ENCODE measurements around the gene TRIM10. TPM values are rescaled to one million over a fixed set of nuclear protein-coding genes. Genes with fewer than 3 reads are reported as not detected.

TRIM10 gene
- total and polyA plus RNA-seq, 4 donors: 0.29 to 128 (median 0.73) TPM

DNA sequence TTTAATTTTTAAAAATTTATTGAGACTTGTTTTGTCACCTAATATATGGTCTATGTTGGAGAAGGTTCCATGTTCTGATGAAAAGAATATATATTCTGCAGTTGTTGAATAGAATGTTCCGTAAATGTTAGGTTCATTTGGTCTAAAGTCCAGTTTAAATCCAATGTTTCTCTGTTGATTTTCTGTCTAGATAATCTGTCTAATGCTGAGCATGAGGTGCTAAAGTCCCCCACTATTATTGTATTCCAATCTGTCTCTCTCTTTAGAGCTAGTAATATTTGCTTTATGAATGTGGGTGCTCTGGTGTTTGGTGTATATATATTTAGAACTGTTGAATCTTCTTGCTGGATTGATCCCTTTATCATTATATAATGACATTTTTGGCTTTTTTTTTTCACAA lies 17.8 kb upstream of the TRIM10 start:
- Histone ChIP-seq H3K27me3 (ENCODE audit: control insufficient read depth in 4 of 4, insufficient read depth in 4 of 4, low read length in 3 of 4) (no peaks in the 10 kb centered on the region), H3K36me3 (ENCODE audit: control insufficient read depth in 4 of 4, insufficient read depth in 3 of 4, low read depth in 1 of 4, low read length in 3 of 4) (no peaks in the 10 kb centered on the region), H3K4me1 (ENCODE audit: control insufficient read depth in 4 of 4, insufficient read depth in 4 of 4, low read length in 3 of 4) (no peaks in the 10 kb centered on the region), H3K4me3 (ENCODE audit: low read depth in 1 of 3, low read length in 3 of 3) (no peak overlapping the region), H3K9ac (ENCODE audit: low read depth in 1 of 2, low read length in 2 of 2) (no peak overlapping the region), H3K9me3 (ENCODE audit: control insufficient read depth in 4 of 4, low read length in 3 of 4) (no peaks in the 10 kb centered on the region), H3K27ac (ENCODE audit: low read depth in 1 of 2, low read length in 2 of 2) (no peak overlapping the region)
- WGBS: 33% methylated on average over 1 of the region's 1 CpG
- no peak for DNase-seq (ENCODE audit: low spot score)
- peak; percentile 61 to 74 for TF ChIP-seq HNF4A (conservative IDR thresholded peaks at IDR 0.05)
- TF ChIP-seq GABPA (IDR thresholded peaks at IDR 0.05 in 1 of 2, conservative IDR thresholded peaks at IDR 0.05 in 1 of 2): no peak

DNA sequence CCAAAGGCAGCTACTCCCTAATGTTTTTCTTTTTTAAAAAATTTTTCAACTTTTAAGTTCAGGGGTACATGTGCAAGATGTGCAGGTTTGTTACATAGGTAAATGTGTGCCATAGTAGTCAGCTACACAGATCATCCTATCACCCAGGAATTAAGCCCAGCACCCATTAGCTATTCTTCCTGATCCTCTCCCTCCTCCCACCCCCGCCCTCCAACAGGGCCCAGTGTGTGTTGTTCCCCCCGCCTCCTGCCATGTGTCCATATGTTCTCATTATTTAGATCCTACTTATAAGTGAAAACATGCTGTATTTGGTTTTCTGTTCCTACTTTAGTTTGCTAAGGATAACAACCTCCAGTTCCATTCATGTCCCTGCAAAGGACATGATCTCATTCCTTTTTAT lies 14.8 kb upstream of the TRIM10 start:
- Histone ChIP-seq H3K9me3 (ENCODE audit: control insufficient read depth in 4 of 4, low read length in 3 of 4) (no peaks in the 10 kb centered on the region), H3K4me3 (ENCODE audit: low read depth in 1 of 3, low read length in 3 of 3) (no peak overlapping the region), H3K36me3 (ENCODE audit: control insufficient read depth in 4 of 4, insufficient read depth in 3 of 4, low read depth in 1 of 4, low read length in 3 of 4) (peaks cover 0 to 4% (median 0%) of the 10 kb centered on the region in 4 donors), H3K27ac (ENCODE audit: low read depth in 1 of 2, low read length in 2 of 2) (no peak overlapping the region), H3K9ac (ENCODE audit: low read depth in 1 of 2, low read length in 2 of 2) (no peak overlapping the region), H3K27me3 (ENCODE audit: control insufficient read depth in 4 of 4, insufficient read depth in 4 of 4, low read length in 3 of 4) (no peaks in the 10 kb centered on the region), H3K4me1 (ENCODE audit: control insufficient read depth in 4 of 4, insufficient read depth in 4 of 4, low read length in 3 of 4) (no peaks in the 10 kb centered on the region)
- no peak for DNase-seq (ENCODE audit: low spot score)
- 90% methylated on average over 2 of the region's 2 CpGs for WGBS
- TF ChIP-seq FOXA1 (IDR thresholded peaks at IDR 0.05) (no peak), HNF4A (conservative IDR thresholded peaks at IDR 0.05) (no peak), NR2F2 (IDR thresholded peaks at IDR 0.05) (no peak), GABPA (IDR thresholded peaks at IDR 0.05 in 1 of 2, conservative IDR thresholded peaks at IDR 0.05 in 1 of 2) (no peak)
- TF ChIP-seq, protein P1, sequence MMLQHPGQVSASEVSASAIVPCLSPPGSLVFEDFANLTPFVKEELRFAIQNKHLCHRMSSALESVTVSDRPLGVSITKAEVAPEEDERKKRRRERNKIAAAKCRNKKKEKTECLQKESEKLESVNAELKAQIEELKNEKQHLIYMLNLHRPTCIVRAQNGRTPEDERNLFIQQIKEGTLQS (IDR thresholded peaks at IDR 0.05): no peak
- TF ChIP-seq, protein P2, sequence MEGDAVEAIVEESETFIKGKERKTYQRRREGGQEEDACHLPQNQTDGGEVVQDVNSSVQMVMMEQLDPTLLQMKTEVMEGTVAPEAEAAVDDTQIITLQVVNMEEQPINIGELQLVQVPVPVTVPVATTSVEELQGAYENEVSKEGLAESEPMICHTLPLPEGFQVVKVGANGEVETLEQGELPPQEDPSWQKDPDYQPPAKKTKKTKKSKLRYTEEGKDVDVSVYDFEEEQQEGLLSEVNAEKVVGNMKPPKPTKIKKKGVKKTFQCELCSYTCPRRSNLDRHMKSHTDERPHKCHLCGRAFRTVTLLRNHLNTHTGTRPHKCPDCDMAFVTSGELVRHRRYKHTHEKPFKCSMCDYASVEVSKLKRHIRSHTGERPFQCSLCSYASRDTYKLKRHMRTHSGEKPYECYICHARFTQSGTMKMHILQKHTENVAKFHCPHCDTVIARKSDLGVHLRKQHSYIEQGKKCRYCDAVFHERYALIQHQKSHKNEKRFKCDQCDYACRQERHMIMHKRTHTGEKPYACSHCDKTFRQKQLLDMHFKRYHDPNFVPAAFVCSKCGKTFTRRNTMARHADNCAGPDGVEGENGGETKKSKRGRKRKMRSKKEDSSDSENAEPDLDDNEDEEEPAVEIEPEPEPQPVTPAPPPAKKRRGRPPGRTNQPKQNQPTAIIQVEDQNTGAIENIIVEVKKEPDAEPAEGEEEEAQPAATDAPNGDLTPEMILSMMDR (IDR thresholded peaks at IDR 0.05; ENCODE audit: low read depth, low read length, missing input control): no peak

DNA sequence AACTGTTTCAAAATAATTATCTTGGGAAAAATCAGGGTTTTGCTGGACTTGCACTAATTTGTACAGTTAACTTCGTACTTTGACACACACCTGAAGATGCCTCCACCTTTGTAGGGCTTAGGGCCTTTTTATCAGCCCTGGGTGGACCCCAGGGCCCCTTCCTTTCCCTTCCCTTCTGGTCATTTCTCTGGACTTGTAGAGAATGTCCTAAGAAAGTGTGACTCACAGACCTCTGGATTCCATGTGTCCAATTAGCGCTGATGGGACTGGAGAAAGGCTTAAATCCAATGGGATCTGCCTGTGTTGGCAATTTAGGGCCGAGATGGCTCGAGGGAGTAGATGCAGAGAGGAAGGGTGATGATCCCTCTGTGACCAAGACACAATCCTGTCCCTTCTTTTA lies 11.7 kb upstream of the TRIM10 start:
- H3K36me3 ChIP-seq (ENCODE audit: control insufficient read depth in 4 of 4, insufficient read depth in 3 of 4, low read depth in 1 of 4, low read length in 3 of 4): peaks cover 0 to 13% (median 6%) of the 10 kb centered on the region in 4 donors
- no peak overlapping the region for H3K27ac ChIP-seq (ENCODE audit: low read depth in 1 of 2, low read length in 2 of 2)
- no peak overlapping the region for H3K9ac ChIP-seq (ENCODE audit: low read depth in 1 of 2, low read length in 2 of 2)
- no peaks in the 10 kb centered on the region for H3K27me3 ChIP-seq (ENCODE audit: control insufficient read depth in 4 of 4, insufficient read depth in 4 of 4, low read length in 3 of 4)
- WGBS: 87% methylated on average over 4 of the region's 4 CpGs
- H3K4me3 ChIP-seq (ENCODE audit: low read depth in 1 of 3, low read length in 3 of 3): no peak overlapping the region
- no peaks in the 10 kb centered on the region for H3K9me3 ChIP-seq (ENCODE audit: control insufficient read depth in 4 of 4, low read length in 3 of 4)
- DNase-seq (ENCODE audit: low spot score): no peak
- H3K4me1 ChIP-seq (ENCODE audit: control insufficient read depth in 4 of 4, insufficient read depth in 4 of 4, low read length in 3 of 4): no peaks in the 10 kb centered on the region
- no peak for TF ChIP-seq NR2F2 (IDR thresholded peaks at IDR 0.05)
- no peak for TF ChIP-seq EGR1 (IDR thresholded peaks at IDR 0.05; ENCODE audit: low read depth in 2 of 2)
- TF ChIP-seq HNF4G (IDR thresholded peaks at IDR 0.05): no peak
- no peak for TF ChIP-seq FOXA2 (IDR thresholded peaks at IDR 0.05)
- TF ChIP-seq, protein P1 (IDR thresholded peaks at IDR 0.05): no peak
- no peak for TF ChIP-seq RAD21 (IDR thresholded peaks at IDR 0.05)
- TF ChIP-seq, protein P2 (IDR thresholded peaks at IDR 0.05; ENCODE audit: low read depth, low read length, missing input control): no peak
- TF ChIP-seq, protein P3, sequence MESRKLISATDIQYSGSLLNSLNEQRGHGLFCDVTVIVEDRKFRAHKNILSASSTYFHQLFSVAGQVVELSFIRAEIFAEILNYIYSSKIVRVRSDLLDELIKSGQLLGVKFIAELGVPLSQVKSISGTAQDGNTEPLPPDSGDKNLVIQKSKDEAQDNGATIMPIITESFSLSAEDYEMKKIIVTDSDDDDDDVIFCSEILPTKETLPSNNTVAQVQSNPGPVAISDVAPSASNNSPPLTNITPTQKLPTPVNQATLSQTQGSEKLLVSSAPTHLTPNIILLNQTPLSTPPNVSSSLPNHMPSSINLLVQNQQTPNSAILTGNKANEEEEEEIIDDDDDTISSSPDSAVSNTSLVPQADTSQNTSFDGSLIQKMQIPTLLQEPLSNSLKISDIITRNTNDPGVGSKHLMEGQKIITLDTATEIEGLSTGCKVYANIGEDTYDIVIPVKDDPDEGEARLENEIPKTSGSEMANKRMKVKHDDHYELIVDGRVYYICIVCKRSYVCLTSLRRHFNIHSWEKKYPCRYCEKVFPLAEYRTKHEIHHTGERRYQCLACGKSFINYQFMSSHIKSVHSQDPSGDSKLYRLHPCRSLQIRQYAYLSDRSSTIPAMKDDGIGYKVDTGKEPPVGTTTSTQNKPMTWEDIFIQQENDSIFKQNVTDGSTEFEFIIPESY (IDR thresholded peaks at IDR 0.05): no peak
- TF ChIP-seq FOXA1 (IDR thresholded peaks at IDR 0.05): no peak
- no peak for TF ChIP-seq YY1 (IDR thresholded peaks at IDR 0.05)
- no peak for TF ChIP-seq TAF1 (conservative IDR thresholded peaks at IDR 0.05)
- no peak for TF ChIP-seq HNF4A (conservative IDR thresholded peaks at IDR 0.05)
- TF ChIP-seq GABPA (IDR thresholded peaks at IDR 0.05 in 1 of 2, conservative IDR thresholded peaks at IDR 0.05 in 1 of 2): no peak
- TF ChIP-seq JUND (IDR thresholded peaks at IDR 0.05): no peak
- TF ChIP-seq SP1 (IDR thresholded peaks at IDR 0.05): no peak
- TF ChIP-seq, protein P4, sequence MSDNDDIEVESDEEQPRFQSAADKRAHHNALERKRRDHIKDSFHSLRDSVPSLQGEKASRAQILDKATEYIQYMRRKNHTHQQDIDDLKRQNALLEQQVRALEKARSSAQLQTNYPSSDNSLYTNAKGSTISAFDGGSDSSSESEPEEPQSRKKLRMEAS (IDR thresholded peaks at IDR 0.05): no peak
- TF ChIP-seq, protein P5, sequence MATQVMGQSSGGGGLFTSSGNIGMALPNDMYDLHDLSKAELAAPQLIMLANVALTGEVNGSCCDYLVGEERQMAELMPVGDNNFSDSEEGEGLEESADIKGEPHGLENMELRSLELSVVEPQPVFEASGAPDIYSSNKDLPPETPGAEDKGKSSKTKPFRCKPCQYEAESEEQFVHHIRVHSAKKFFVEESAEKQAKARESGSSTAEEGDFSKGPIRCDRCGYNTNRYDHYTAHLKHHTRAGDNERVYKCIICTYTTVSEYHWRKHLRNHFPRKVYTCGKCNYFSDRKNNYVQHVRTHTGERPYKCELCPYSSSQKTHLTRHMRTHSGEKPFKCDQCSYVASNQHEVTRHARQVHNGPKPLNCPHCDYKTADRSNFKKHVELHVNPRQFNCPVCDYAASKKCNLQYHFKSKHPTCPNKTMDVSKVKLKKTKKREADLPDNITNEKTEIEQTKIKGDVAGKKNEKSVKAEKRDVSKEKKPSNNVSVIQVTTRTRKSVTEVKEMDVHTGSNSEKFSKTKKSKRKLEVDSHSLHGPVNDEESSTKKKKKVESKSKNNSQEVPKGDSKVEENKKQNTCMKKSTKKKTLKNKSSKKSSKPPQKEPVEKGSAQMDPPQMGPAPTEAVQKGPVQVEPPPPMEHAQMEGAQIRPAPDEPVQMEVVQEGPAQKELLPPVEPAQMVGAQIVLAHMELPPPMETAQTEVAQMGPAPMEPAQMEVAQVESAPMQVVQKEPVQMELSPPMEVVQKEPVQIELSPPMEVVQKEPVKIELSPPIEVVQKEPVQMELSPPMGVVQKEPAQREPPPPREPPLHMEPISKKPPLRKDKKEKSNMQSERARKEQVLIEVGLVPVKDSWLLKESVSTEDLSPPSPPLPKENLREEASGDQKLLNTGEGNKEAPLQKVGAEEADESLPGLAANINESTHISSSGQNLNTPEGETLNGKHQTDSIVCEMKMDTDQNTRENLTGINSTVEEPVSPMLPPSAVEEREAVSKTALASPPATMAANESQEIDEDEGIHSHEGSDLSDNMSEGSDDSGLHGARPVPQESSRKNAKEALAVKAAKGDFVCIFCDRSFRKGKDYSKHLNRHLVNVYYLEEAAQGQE (IDR thresholded peaks at IDR 0.05): no peak

Measured in liver (tissue), 9 donors.